ENCODE measurements around the gene NDUFB6.

Gene NDUFB6

GRCh38 chr9:32589083-32589723 lies 16.2 kb upstream of the NDUFB6 start:
- Histone ChIP-seq H3K4me3 (ENCODE audit: low read depth in 1 of 2, low read length in 2 of 2) (no peak overlapping the region), H3K27ac (ENCODE audit: low read depth, low read length) (no peak overlapping the region), H3K27me3 (ENCODE audit: control insufficient read depth in 1 of 2, insufficient read depth in 2 of 2, low read length in 2 of 2) (no peaks in the 10 kb centered on the region), H3K9me3 (ENCODE audit: control insufficient read depth in 1 of 2, low read length in 2 of 2) (no peaks in the 10 kb centered on the region), H3K9ac (ENCODE audit: low read depth in 1 of 2, low read length in 2 of 2) (no peak overlapping the region), H3K4me1 (ENCODE audit: control insufficient read depth in 1 of 2, insufficient read depth in 2 of 2, low read length in 2 of 2) (no peaks in the 10 kb centered on the region), H3K36me3 (ENCODE audit: control insufficient read depth in 1 of 2, insufficient read depth in 2 of 2, low read length in 2 of 2) (no peaks in the 10 kb centered on the region)

GRCh38 chr9:32587901-32588300 lies 14.9 kb upstream of the NDUFB6 start:
- Histone ChIP-seq H3K4me3 (ENCODE audit: low read depth in 1 of 2, low read length in 2 of 2) (no peak overlapping the region), H3K36me3 (ENCODE audit: control insufficient read depth in 1 of 2, insufficient read depth in 2 of 2, low read length in 2 of 2) (no peaks in the 10 kb centered on the region), H3K9ac (ENCODE audit: low read depth in 1 of 2, low read length in 2 of 2) (no peak overlapping the region), H3K27ac (ENCODE audit: low read depth, low read length) (no peak overlapping the region), H3K27me3 (ENCODE audit: control insufficient read depth in 1 of 2, insufficient read depth in 2 of 2, low read length in 2 of 2) (no peaks in the 10 kb centered on the region), H3K9me3 (ENCODE audit: control insufficient read depth in 1 of 2, low read length in 2 of 2) (no peaks in the 10 kb centered on the region), H3K4me1 (ENCODE audit: control insufficient read depth in 1 of 2, insufficient read depth in 2 of 2, low read length in 2 of 2) (no peaks in the 10 kb centered on the region)

- no peaks in the 10 kb centered on the region for H3K9me3 ChIP-seq (ENCODE audit: control insufficient read depth in 1 of 2, low read length in 2 of 2)
- no peak overlapping the region for H3K27ac ChIP-seq (ENCODE audit: low read depth, low read length)
- no peaks in the 10 kb centered on the region for H3K27me3 ChIP-seq (ENCODE audit: control insufficient read depth in 1 of 2, insufficient read depth in 2 of 2, low read length in 2 of 2)
- no peaks in the 10 kb centered on the region for H3K36me3 ChIP-seq (ENCODE audit: control insufficient read depth in 1 of 2, insufficient read depth in 2 of 2, low read length in 2 of 2)
- H3K9ac ChIP-seq (ENCODE audit: low read depth in 1 of 2, low read length in 2 of 2): no peak overlapping the region
- no peaks in the 10 kb centered on the region for H3K4me1 ChIP-seq (ENCODE audit: control insufficient read depth in 1 of 2, insufficient read depth in 2 of 2, low read length in 2 of 2)
- H3K4me3 ChIP-seq (ENCODE audit: low read depth in 1 of 2, low read length in 2 of 2): no peak overlapping the region
Observed at GRCh38 chr9:32584784-32585183, 11.8 kb upstream of the NDUFB6 start.

DNA sequence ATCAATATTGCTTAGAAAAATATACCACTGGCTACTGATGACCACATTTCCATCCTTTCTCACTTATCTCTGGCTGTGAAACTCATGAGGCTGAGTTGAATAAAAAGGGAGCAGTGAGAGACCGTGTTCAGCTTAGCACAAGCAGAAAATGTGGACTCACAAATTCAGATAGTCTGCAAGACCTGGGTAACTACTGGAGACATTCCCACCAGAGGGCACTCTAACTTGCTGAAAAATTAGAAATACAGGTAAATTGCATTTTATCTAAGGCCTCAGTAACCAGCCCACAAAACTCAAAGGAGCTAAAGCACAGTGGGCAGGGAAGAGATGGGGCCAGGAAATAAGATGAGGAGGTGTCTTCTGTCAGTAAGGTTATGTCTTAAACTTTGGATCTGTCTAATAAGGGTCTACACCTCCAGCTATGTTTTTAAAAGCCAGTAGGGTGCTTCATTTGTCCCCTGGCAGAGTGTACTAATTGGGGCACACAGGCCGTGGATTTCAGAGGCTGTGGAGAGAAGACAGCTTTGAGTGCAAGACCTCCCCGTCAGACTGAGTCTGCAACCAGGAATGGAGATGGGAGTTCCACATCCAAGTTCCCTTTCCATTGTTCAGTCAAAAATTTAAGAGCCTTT lies 8.7 kb upstream of the NDUFB6 start:
- Histone ChIP-seq H3K36me3 (ENCODE audit: control insufficient read depth in 1 of 2, insufficient read depth in 2 of 2, low read length in 2 of 2) (no peaks in the 10 kb centered on the region), H3K9ac (ENCODE audit: low read depth in 1 of 2, low read length in 2 of 2) (no peak overlapping the region), H3K27ac (ENCODE audit: low read depth, low read length) (no peak overlapping the region), H3K9me3 (ENCODE audit: control insufficient read depth in 1 of 2, low read length in 2 of 2) (no peaks in the 10 kb centered on the region), H3K4me1 (ENCODE audit: control insufficient read depth in 1 of 2, insufficient read depth in 2 of 2, low read length in 2 of 2) (no peaks in the 10 kb centered on the region), H3K27me3 (ENCODE audit: control insufficient read depth in 1 of 2, insufficient read depth in 2 of 2, low read length in 2 of 2) (peaks cover 0 to 4% of the 10 kb centered on the region in 2 donors), H3K4me3 (ENCODE audit: low read depth in 1 of 2, low read length in 2 of 2) (no peak overlapping the region)

GRCh38 chr9:32580631-32581300 lies 7.8 kb upstream of the NDUFB6 start:
- Histone ChIP-seq H3K9ac (ENCODE audit: low read depth in 1 of 2, low read length in 2 of 2) (no peak overlapping the region), H3K36me3 (ENCODE audit: control insufficient read depth in 1 of 2, insufficient read depth in 2 of 2, low read length in 2 of 2) (no peaks in the 10 kb centered on the region), H3K27ac (ENCODE audit: low read depth, low read length) (no peak overlapping the region), H3K9me3 (ENCODE audit: control insufficient read depth in 1 of 2, low read length in 2 of 2) (no peaks in the 10 kb centered on the region), H3K27me3 (ENCODE audit: control insufficient read depth in 1 of 2, insufficient read depth in 2 of 2, low read length in 2 of 2) (peaks cover 0 to 4% of the 10 kb centered on the region in 2 donors), H3K4me3 (ENCODE audit: low read depth in 1 of 2, low read length in 2 of 2) (no peak overlapping the region), H3K4me1 (ENCODE audit: control insufficient read depth in 1 of 2, insufficient read depth in 2 of 2, low read length in 2 of 2) (no peaks in the 10 kb centered on the region)

- H3K36me3 ChIP-seq (ENCODE audit: control insufficient read depth in 1 of 2, insufficient read depth in 2 of 2, low read length in 2 of 2): no peaks in the 10 kb centered on the region
- H3K4me1 ChIP-seq (ENCODE audit: control insufficient read depth in 1 of 2, insufficient read depth in 2 of 2, low read length in 2 of 2): no peaks in the 10 kb centered on the region
- H3K9ac ChIP-seq (ENCODE audit: low read depth in 1 of 2, low read length in 2 of 2): no peak overlapping the region
- no peaks in the 10 kb centered on the region for H3K9me3 ChIP-seq (ENCODE audit: control insufficient read depth in 1 of 2, low read length in 2 of 2)
- peaks cover 0 to 4% of the 10 kb centered on the region in 2 donors for H3K27me3 ChIP-seq (ENCODE audit: control insufficient read depth in 1 of 2, insufficient read depth in 2 of 2, low read length in 2 of 2)
- H3K4me3 ChIP-seq (ENCODE audit: low read depth in 1 of 2, low read length in 2 of 2): no peak overlapping the region
- no peak overlapping the region for H3K27ac ChIP-seq (ENCODE audit: low read depth, low read length)
Observed at GRCh38 chr9:32579706-32580331, 6.9 kb upstream of the NDUFB6 start.

DNA sequence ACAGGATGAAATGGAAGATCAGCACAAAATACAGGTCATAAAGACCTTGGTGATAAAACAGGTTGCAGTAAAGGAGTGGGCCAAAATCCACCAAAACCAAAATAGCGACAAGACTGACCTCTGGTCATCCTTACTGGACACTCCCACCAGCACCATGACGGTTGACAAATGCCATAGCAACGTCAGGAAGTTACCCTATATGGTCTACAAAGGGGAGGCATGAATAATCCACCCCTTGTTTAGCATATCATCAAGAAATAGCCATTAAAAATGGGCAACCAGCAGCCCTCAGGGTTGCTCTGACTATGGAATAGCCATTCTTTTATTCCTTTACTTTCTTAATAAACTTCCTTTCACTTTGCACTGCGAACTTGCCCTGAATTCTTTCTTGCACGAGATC lies 6.0 kb upstream of the NDUFB6 start:
- Histone ChIP-seq H3K9me3 (ENCODE audit: control insufficient read depth in 1 of 2, low read length in 2 of 2) (no peaks in the 10 kb centered on the region), H3K36me3 (ENCODE audit: control insufficient read depth in 1 of 2, insufficient read depth in 2 of 2, low read length in 2 of 2) (no peaks in the 10 kb centered on the region), H3K9ac (ENCODE audit: low read depth in 1 of 2, low read length in 2 of 2) (no peak overlapping the region), H3K4me3 (ENCODE audit: low read depth in 1 of 2, low read length in 2 of 2) (no peak overlapping the region), H3K27me3 (ENCODE audit: control insufficient read depth in 1 of 2, insufficient read depth in 2 of 2, low read length in 2 of 2) (peaks cover 0 to 4% of the 10 kb centered on the region in 2 donors), H3K27ac (ENCODE audit: low read depth, low read length) (no peak overlapping the region), H3K4me1 (ENCODE audit: control insufficient read depth in 1 of 2, insufficient read depth in 2 of 2, low read length in 2 of 2) (no peaks in the 10 kb centered on the region)

- Histone ChIP-seq H3K27ac (ENCODE audit: low read depth, low read length) (no peak overlapping the region), H3K27me3 (ENCODE audit: control insufficient read depth in 1 of 2, insufficient read depth in 2 of 2, low read length in 2 of 2) (peaks cover 0 to 4% of the 10 kb centered on the region in 2 donors), H3K4me3 (ENCODE audit: low read depth in 1 of 2, low read length in 2 of 2) (no peak overlapping the region), H3K9me3 (ENCODE audit: control insufficient read depth in 1 of 2, low read length in 2 of 2) (no peaks in the 10 kb centered on the region), H3K9ac (ENCODE audit: low read depth in 1 of 2, low read length in 2 of 2) (no peak overlapping the region), H3K4me1 (ENCODE audit: control insufficient read depth in 1 of 2, insufficient read depth in 2 of 2, low read length in 2 of 2) (peaks cover 6 to 8% of the 10 kb centered on the region in 2 donors), H3K36me3 (ENCODE audit: control insufficient read depth in 1 of 2, insufficient read depth in 2 of 2, low read length in 2 of 2) (no peaks in the 10 kb centered on the region)
Observed at GRCh38 chr9:32577316-32577715, 4.4 kb upstream of the NDUFB6 start.

- Histone ChIP-seq H3K27ac (ENCODE audit: low read depth, low read length) (no peak overlapping the region), H3K27me3 (ENCODE audit: control insufficient read depth in 1 of 2, insufficient read depth in 2 of 2, low read length in 2 of 2) (peaks cover 0 to 4% of the 10 kb centered on the region in 2 donors), H3K9me3 (ENCODE audit: control insufficient read depth in 1 of 2, low read length in 2 of 2) (no peaks in the 10 kb centered on the region), H3K4me1 (ENCODE audit: control insufficient read depth in 1 of 2, insufficient read depth in 2 of 2, low read length in 2 of 2) (peaks cover 20 to 21% of the 10 kb centered on the region in 2 donors), H3K4me3 (ENCODE audit: low read depth in 1 of 2, low read length in 2 of 2) (no peak overlapping the region), H3K9ac (ENCODE audit: low read depth in 1 of 2, low read length in 2 of 2) (no peak overlapping the region), H3K36me3 (ENCODE audit: control insufficient read depth in 1 of 2, insufficient read depth in 2 of 2, low read length in 2 of 2) (peaks cover 0 to 5% of the 10 kb centered on the region in 2 donors)
Observed at GRCh38 chr9:32574858-32575257, 1.9 kb upstream of the NDUFB6 start.

GRCh38 chr9:32573821-32574220 lies 862 bp upstream of the NDUFB6 start:
- peak overlapping the region; percentile 95 for H3K4me3 ChIP-seq (ENCODE audit: low read depth in 1 of 2, low read length in 2 of 2)
- no peak overlapping the region for H3K27ac ChIP-seq (ENCODE audit: low read depth, low read length)
- peaks cover 0 to 4% of the 10 kb centered on the region in 2 donors for H3K27me3 ChIP-seq (ENCODE audit: control insufficient read depth in 1 of 2, insufficient read depth in 2 of 2, low read length in 2 of 2)
- H3K4me1 ChIP-seq (ENCODE audit: control insufficient read depth in 1 of 2, insufficient read depth in 2 of 2, low read length in 2 of 2): peaks cover 20 to 21% of the 10 kb centered on the region in 2 donors
- peaks cover 0 to 8% of the 10 kb centered on the region in 2 donors for H3K36me3 ChIP-seq (ENCODE audit: control insufficient read depth in 1 of 2, insufficient read depth in 2 of 2, low read length in 2 of 2)
- peak overlapping the region in 1 of 2 donors; percentile 96 for H3K9ac ChIP-seq (ENCODE audit: low read depth in 1 of 2, low read length in 2 of 2)
- H3K9me3 ChIP-seq (ENCODE audit: control insufficient read depth in 1 of 2, low read length in 2 of 2): no peaks in the 10 kb centered on the region
